Measurements from ENCODE around the gene PLSCR2.
"Not testable (repeated sequence)": the region's sequence is repeated elsewhere in the genome, so short reads cannot be mapped to it uniquely, and the experiment has no call there.

The PLSCR2 gene

DNA sequence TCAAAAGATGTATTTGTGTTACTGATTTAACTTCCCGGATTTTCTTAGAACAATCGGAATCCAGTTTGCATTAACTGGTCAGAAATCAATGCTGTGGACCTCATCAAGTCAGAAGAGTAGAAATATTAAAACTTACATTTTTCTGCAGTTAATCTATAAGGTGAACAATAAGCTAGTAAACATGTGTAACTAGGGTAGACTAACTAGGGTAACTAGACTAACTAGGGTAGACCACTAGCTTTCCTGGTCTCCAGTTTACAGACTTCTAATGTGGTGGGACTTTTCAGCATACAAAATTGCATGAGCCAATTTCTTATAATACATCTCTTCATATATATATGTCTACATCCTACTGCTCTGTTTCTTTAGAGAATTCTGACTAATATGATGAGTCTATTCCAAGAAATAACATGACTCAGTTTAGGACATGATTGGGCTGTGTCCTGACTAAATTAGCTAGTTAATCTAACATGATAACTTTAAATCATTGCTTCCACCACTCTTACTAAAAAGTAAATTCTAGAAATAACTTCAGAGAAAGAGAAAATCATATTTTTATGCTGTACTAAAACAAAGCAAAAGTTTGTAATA lies 5.3 kb downstream of the PLSCR2 start:
- CTCF ChIA-PET, result no interaction called here
- no peak for DNase-seq (ENCODE audit: extremely low spot score)
- POLR2A ChIA-PET, result no interaction called here
- no peak for TF ChIP-seq NFRKB (IDR thresholded peaks at IDR 0.05)
- no peak for TF ChIP-seq ZNF384 (IDR thresholded peaks at IDR 0.05)
- no peak for TF ChIP-seq HDGF (IDR thresholded peaks at IDR 0.05; ENCODE audit: borderline replicate concordance)
- TF ChIP-seq, protein P1, sequence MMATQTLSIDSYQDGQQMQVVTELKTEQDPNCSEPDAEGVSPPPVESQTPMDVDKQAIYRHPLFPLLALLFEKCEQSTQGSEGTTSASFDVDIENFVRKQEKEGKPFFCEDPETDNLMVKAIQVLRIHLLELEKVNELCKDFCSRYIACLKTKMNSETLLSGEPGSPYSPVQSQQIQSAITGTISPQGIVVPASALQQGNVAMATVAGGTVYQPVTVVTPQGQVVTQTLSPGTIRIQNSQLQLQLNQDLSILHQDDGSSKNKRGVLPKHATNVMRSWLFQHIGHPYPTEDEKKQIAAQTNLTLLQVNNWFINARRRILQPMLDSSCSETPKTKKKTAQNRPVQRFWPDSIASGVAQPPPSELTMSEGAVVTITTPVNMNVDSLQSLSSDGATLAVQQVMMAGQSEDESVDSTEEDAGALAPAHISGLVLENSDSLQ (IDR thresholded peaks at IDR 0.05), result no peak
- TF ChIP-seq L3MBTL2 (conservative IDR thresholded peaks at IDR 0.05), result no peak
- no peak for TF ChIP-seq FOXA1 (IDR thresholded peaks at IDR 0.05)
- TF ChIP-seq LEF1 (IDR thresholded peaks at IDR 0.05; ENCODE audit: borderline replicate concordance), result no peak

DNA sequence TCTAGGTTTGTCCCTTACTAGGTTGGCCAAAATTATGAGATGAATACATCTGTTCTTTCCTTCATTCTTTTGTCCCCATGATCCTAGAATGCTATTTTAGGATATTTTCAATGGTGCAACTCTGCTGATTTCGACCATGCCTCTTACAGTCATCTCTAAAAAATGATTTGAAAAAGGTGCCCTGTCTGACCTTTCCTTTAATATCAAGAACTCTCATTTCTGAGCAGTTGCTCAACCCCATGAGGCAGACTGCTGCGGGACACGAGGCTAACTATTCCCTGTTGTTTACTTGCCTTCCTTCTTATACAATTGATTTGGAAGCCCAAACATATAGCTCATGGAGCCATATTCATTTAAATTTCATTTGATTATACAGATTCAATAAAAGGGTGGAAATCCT lies 14.6 kb downstream of the PLSCR2 start:
- ChIA-PET CTCF (no interaction called here), POLR2A (no interaction called here)
- TF ChIP-seq BHLHE40 (IDR thresholded peaks at IDR 0.05; ENCODE audit: borderline replicate concordance) (no peak), SP1 (IDR thresholded peaks at IDR 0.05) (no peak), ARNT (IDR thresholded peaks at IDR 0.05) (no peak), FOXA1 (IDR thresholded peaks at IDR 0.05) (no peak)
- no peak for DNase-seq (ENCODE audit: extremely low spot score)

DNA sequence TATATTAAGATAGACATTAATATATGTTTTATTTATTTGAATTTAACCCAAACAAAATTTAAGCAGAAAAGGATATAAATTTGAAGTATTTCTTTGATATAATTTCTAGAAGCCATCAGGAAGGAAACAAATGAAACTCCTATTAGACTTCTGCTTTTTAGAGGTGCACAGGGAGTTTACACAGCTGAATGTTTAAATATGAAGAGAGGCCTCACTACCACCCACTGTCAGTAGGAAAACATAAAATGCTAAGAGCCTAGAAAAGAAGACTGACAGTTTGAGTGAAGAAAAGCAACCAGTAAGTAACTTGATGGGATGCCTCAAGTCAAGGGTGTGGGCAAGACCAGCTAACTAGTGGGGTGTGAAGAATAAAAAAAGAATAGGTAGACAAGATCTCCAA lies 19.7 kb downstream of the PLSCR2 start:
- DNase-seq (ENCODE audit: extremely low spot score), result no peak
- CTCF ChIA-PET, result no interaction called here
- no peak for TF ChIP-seq ARNT (IDR thresholded peaks at IDR 0.05)
- TF ChIP-seq LEF1 (IDR thresholded peaks at IDR 0.05; ENCODE audit: borderline replicate concordance), result no peak
- TF ChIP-seq CTBP1 (IDR thresholded peaks at IDR 0.05; ENCODE audit: borderline replicate concordance), result no peak
- POLR2A ChIA-PET, result no interaction called here

DNA sequence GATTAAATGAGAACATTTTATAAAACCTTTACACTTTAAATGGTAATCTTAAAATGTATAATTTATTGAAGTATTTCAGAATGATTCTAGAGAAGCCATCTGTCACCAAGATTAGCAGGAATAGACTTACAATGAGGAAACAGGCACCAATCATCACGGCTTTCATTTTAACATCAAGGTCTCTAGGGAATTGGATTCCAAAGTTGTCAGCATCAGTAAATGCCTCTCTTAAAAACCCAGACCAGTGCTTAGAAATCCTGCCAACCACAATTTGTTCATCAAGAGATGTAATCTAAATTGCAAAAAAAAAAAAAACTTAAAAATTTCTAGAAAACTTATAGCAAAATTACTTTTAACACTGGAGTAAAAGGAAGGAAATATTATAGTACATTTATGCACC lies 20.3 kb downstream of the PLSCR2 start:
- CTCF ChIA-PET, result no interaction called here
- POLR2A ChIA-PET, result no interaction called here
- no peak for TF ChIP-seq CTBP1 (IDR thresholded peaks at IDR 0.05; ENCODE audit: borderline replicate concordance)
- TF ChIP-seq SP1 (IDR thresholded peaks at IDR 0.05), result no peak
- no peak for TF ChIP-seq L3MBTL2 (conservative IDR thresholded peaks at IDR 0.05)
- TF ChIP-seq LEF1 (IDR thresholded peaks at IDR 0.05; ENCODE audit: borderline replicate concordance), result no peak
- no peak for TF ChIP-seq NFRKB (IDR thresholded peaks at IDR 0.05)
- no peak for TF ChIP-seq FOXM1 (IDR thresholded peaks at IDR 0.05; ENCODE audit: borderline replicate concordance)
- TF ChIP-seq, protein P1 (IDR thresholded peaks at IDR 0.05), result no peak
- no peak for TF ChIP-seq BHLHE40 (IDR thresholded peaks at IDR 0.05; ENCODE audit: borderline replicate concordance)
- no peak for TF ChIP-seq SUZ12 (IDR thresholded peaks at IDR 0.05)
- TF ChIP-seq FOXK2 (IDR thresholded peaks at IDR 0.05), result no peak
- TF ChIP-seq TARDBP (IDR thresholded peaks at IDR 0.05), result no peak
- DNase-seq (ENCODE audit: extremely low spot score), result no peak

DNA sequence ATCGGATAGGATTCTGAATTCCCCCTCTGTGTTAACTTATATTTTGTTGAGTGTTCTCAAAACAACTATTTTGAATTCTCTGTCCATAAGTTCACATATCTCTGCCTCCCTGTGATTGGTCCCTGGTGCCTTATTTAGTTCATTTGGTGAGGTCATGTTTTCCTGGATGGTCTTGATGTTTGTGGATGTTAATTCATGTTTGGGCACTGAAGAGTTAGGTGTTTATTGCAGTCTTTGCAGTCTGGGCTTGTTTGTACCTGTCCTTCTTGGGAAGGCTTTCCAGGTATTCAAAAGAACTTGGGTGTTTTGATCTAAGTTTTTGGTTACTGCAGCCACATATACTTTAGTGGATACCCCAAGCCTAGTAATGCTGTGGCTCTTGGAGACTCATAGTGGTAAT lies 23.3 kb downstream of the PLSCR2 start:
- DNase-seq (ENCODE audit: extremely low spot score), result no peak
- ChIA-PET POLR2A (no interaction called here), CTCF (no interaction called here)
- no peak for TF ChIP-seq L3MBTL2 (conservative IDR thresholded peaks at IDR 0.05)
- TF ChIP-seq ARNT (IDR thresholded peaks at IDR 0.05), result no peak
- TF ChIP-seq BHLHE40 (IDR thresholded peaks at IDR 0.05; ENCODE audit: borderline replicate concordance), result no peak

DNA sequence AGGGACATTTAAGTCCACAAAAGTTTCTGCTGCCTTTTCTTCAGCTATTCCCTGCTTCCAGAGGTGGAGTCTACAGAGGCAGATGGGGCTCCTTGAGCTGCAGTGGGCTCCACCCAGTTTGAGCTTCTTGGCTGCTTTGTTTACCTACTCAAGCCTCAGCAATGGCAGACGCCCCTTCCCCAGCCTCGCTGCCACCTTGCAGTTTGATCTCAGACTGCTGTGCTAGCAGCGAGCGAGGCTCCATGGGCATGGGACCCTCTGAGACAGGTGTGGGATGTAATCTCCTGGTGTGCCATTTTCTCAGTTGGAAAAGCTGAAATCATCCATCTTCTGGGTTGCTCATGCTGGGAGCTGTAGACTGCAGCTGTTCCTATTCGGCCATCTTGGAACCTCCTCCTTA lies 29.1 kb downstream of the PLSCR2 start:
- DNase-seq (ENCODE audit: extremely low spot score); POLR2A ChIA-PET; CTCF ChIA-PET: not testable (repeated sequence)

DNA sequence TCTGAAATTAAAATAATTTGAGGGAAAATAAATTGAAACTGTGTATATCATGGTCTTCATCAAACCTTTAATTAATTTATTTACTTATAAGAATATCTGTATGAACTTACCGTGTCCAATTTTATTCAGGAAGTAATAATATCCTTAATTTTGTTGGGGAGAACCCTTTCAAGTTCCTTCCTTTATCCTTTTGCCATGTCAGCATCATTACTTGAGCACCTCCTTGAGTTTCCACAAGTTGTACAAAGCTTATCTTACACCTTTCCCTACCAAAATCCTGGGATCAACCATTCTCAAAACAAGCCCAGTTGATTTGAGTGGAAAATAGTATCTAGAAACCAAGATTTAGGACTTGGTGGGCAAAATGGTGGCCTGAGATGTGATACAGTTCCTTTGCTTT lies 37.3 kb downstream of the PLSCR2 start:
- ChIA-PET CTCF (no interaction called here), POLR2A (no interaction called here)
- no peak for TF ChIP-seq NFRKB (IDR thresholded peaks at IDR 0.05)
- no peak for TF ChIP-seq FOXK2 (IDR thresholded peaks at IDR 0.05)
- no peak for TF ChIP-seq CTBP1 (IDR thresholded peaks at IDR 0.05; ENCODE audit: borderline replicate concordance)
- no peak for TF ChIP-seq ELF4 (IDR thresholded peaks at IDR 0.05)
- no peak for TF ChIP-seq LEF1 (IDR thresholded peaks at IDR 0.05; ENCODE audit: borderline replicate concordance)
- no peak for TF ChIP-seq FOXA1 (IDR thresholded peaks at IDR 0.05)
- no peak for TF ChIP-seq ZNF384 (IDR thresholded peaks at IDR 0.05)
- no peak for TF ChIP-seq SP1 (IDR thresholded peaks at IDR 0.05)
- TF ChIP-seq HDGF (IDR thresholded peaks at IDR 0.05; ENCODE audit: borderline replicate concordance), result no peak
- no peak for TF ChIP-seq TARDBP (IDR thresholded peaks at IDR 0.05)
- TF ChIP-seq BHLHE40 (IDR thresholded peaks at IDR 0.05; ENCODE audit: borderline replicate concordance), result no peak
- no peak for TF ChIP-seq SUZ12 (IDR thresholded peaks at IDR 0.05)
- TF ChIP-seq ARNT (IDR thresholded peaks at IDR 0.05), result no peak
- TF ChIP-seq FOXM1 (IDR thresholded peaks at IDR 0.05; ENCODE audit: borderline replicate concordance), result no peak
- TF ChIP-seq, protein P1 (IDR thresholded peaks at IDR 0.05), result no peak
- no peak for TF ChIP-seq L3MBTL2 (conservative IDR thresholded peaks at IDR 0.05)
- DNase-seq (ENCODE audit: extremely low spot score), result no peak
